Measurements from ENCODE around the gene PTPRA.

Gene PTPRA

DNA sequence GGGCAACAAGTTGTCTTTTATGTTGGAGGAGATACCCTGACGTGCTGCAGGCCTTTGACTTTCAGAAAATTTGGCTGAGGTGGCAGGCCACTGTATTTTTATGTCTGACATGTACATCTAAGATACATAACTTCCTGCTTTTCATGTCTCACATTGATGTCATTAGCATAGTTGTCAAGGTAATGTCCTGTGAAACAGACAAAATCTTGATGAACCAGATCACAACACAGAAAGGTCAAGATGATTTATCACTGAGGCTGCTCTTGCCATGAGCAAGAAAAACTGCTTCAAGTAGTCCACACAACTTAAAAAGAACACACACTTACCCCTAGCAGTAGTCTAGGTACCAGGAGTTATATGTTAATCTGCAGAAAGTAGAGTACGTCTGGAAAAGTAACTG lies 120.0 kb downstream of the PTPRA start:
- no peak overlapping the region for H2AK5ac ChIP-seq (ENCODE audit: low read depth, low read length)
- no peak overlapping the region for H3K4me2 ChIP-seq (ENCODE audit: insufficient read depth, low read length, poor library complexity, severe bottlenecking)
- H3K36me3 ChIP-seq (replicated peaks in 1 of 2; ENCODE audit: control insufficient read depth in 2 of 2, insufficient read depth in 2 of 2, low read length in 2 of 2) = peaks cover 27 to 97% of the 10 kb centered on the region in 2 donors
- no peak overlapping the region for H2BK120ac ChIP-seq (ENCODE audit: low read depth, low read length)
- no peaks in the 10 kb centered on the region for H3K9me3 ChIP-seq (replicated peaks in 1 of 2; ENCODE audit: control insufficient read depth in 2 of 2, insufficient read depth in 1 of 2, low read depth in 1 of 2, low read length in 2 of 2)
- H3K9ac ChIP-seq (ENCODE audit: low read depth, low read length, poor library complexity) = no peak overlapping the region
- H4K8ac ChIP-seq (ENCODE audit: low read depth, low read length) = no peak overlapping the region
- no peak overlapping the region for H2AFZ ChIP-seq (ENCODE audit: low read length)
- DNase-seq (ENCODE audit: low spot score) = no peak
- H2BK12ac ChIP-seq (ENCODE audit: low read length) = no peak overlapping the region
- WGBS, 2 donors (ENCODE audit: extremely low coverage in 2 of 2, insufficient read length in 2 of 2, insufficient replicate concordance in 1 of 2) = no CpG with 5 or more reads among the region's 2 CpGs
- no peaks in the 10 kb centered on the region for H3K4me1 ChIP-seq (ENCODE audit: control insufficient read depth in 2 of 2, insufficient read depth in 1 of 2, low read depth in 1 of 2, low read length in 2 of 2)
- H3K14ac ChIP-seq (ENCODE audit: low read length) = no peak overlapping the region
- no peak overlapping the region for H2BK5ac ChIP-seq (ENCODE audit: low read length)
- no peak overlapping the region for H4K91ac ChIP-seq (ENCODE audit: low read depth, low read length, poor library complexity)
- H3K4me3 ChIP-seq (ENCODE audit: low read length in 2 of 2) = no peak overlapping the region
- H3K27ac ChIP-seq (replicated peaks; ENCODE audit: low read length) = no peak overlapping the region
- H3K23ac ChIP-seq (ENCODE audit: low read depth, low read length, poor library complexity) = no peak overlapping the region
- no peak overlapping the region for H2BK15ac ChIP-seq (ENCODE audit: low read length)
- no peaks in the 10 kb centered on the region for H3K79me1 ChIP-seq (ENCODE audit: low read depth, low read length)
- no peak overlapping the region for H3K4ac ChIP-seq (ENCODE audit: low read length)
- H3K18ac ChIP-seq (ENCODE audit: low read length) = no peak overlapping the region
- no peaks in the 10 kb centered on the region for H3K27me3 ChIP-seq (ENCODE audit: control insufficient read depth in 3 of 3, insufficient read depth in 3 of 3, low read depth in 1 of 3, low read length in 3 of 3)

GRCh38 chr20:2995796-2996195 lies 122.5 kb downstream of the PTPRA start:
- H3K9me3 ChIP-seq (replicated peaks in 1 of 2; ENCODE audit: control insufficient read depth in 2 of 2, insufficient read depth in 1 of 2, low read depth in 1 of 2, low read length in 2 of 2) = no peaks in the 10 kb centered on the region
- H3K18ac ChIP-seq (ENCODE audit: low read length) = no peak overlapping the region
- no peak overlapping the region for H3K9ac ChIP-seq (ENCODE audit: low read depth, low read length, poor library complexity)
- H2BK15ac ChIP-seq (ENCODE audit: low read length) = no peak overlapping the region
- H3K27ac ChIP-seq (replicated peaks; ENCODE audit: low read length) = no peak overlapping the region
- no peak overlapping the region for H3K4me3 ChIP-seq (ENCODE audit: low read length in 2 of 2)
- H4K91ac ChIP-seq (ENCODE audit: low read depth, low read length, poor library complexity) = no peak overlapping the region
- no peak overlapping the region for H2AFZ ChIP-seq (ENCODE audit: low read length)
- WGBS, 2 donors (ENCODE audit: extremely low coverage in 2 of 2, insufficient read length in 2 of 2, insufficient replicate concordance in 1 of 2) = no CpG with 5 or more reads among the region's 2 CpGs
- H3K4ac ChIP-seq (ENCODE audit: low read length) = no peak overlapping the region
- H3K14ac ChIP-seq (ENCODE audit: low read length) = no peak overlapping the region
- no peak overlapping the region for H3K23ac ChIP-seq (ENCODE audit: low read depth, low read length, poor library complexity)
- no peak overlapping the region for H3K4me2 ChIP-seq (ENCODE audit: insufficient read depth, low read length, poor library complexity, severe bottlenecking)
- no peak overlapping the region for H2BK12ac ChIP-seq (ENCODE audit: low read length)
- DNase-seq (ENCODE audit: low spot score) = no peak
- H3K27me3 ChIP-seq (ENCODE audit: control insufficient read depth in 3 of 3, insufficient read depth in 3 of 3, low read depth in 1 of 3, low read length in 3 of 3) = no peaks in the 10 kb centered on the region
- H3K4me1 ChIP-seq (ENCODE audit: control insufficient read depth in 2 of 2, insufficient read depth in 1 of 2, low read depth in 1 of 2, low read length in 2 of 2) = no peaks in the 10 kb centered on the region
- H2BK5ac ChIP-seq (ENCODE audit: low read length) = no peak overlapping the region
- no peak overlapping the region for H2AK5ac ChIP-seq (ENCODE audit: low read depth, low read length)
- H2BK120ac ChIP-seq (ENCODE audit: low read depth, low read length) = no peak overlapping the region
- peaks cover 15 to 88% of the 10 kb centered on the region in 2 donors for H3K36me3 ChIP-seq (replicated peaks in 1 of 2; ENCODE audit: control insufficient read depth in 2 of 2, insufficient read depth in 2 of 2, low read length in 2 of 2)
- H4K8ac ChIP-seq (ENCODE audit: low read depth, low read length) = no peak overlapping the region
- H3K79me1 ChIP-seq (ENCODE audit: low read depth, low read length) = no peaks in the 10 kb centered on the region

GRCh38 chr20:2998728-2999127 lies 125.4 kb downstream of the PTPRA start:
- H2BK12ac ChIP-seq (ENCODE audit: low read length) = no peak overlapping the region
- H3K18ac ChIP-seq (ENCODE audit: low read length) = no peak overlapping the region
- no peak overlapping the region for H2AFZ ChIP-seq (ENCODE audit: low read length)
- no peaks in the 10 kb centered on the region for H3K79me1 ChIP-seq (ENCODE audit: low read depth, low read length)
- H3K4me2 ChIP-seq (ENCODE audit: insufficient read depth, low read length, poor library complexity, severe bottlenecking) = no peak overlapping the region
- no peak overlapping the region for H3K27ac ChIP-seq (replicated peaks; ENCODE audit: low read length)
- H3K4ac ChIP-seq (ENCODE audit: low read length) = no peak overlapping the region
- no peaks in the 10 kb centered on the region for H3K27me3 ChIP-seq (ENCODE audit: control insufficient read depth in 3 of 3, insufficient read depth in 3 of 3, low read depth in 1 of 3, low read length in 3 of 3)
- no peak overlapping the region for H2AK5ac ChIP-seq (ENCODE audit: low read depth, low read length)
- no peaks in the 10 kb centered on the region for H3K9me3 ChIP-seq (replicated peaks in 1 of 2; ENCODE audit: control insufficient read depth in 2 of 2, insufficient read depth in 1 of 2, low read depth in 1 of 2, low read length in 2 of 2)
- no peak overlapping the region for H2BK120ac ChIP-seq (ENCODE audit: low read depth, low read length)
- no peak overlapping the region for H4K91ac ChIP-seq (ENCODE audit: low read depth, low read length, poor library complexity)
- no peak overlapping the region for H3K9ac ChIP-seq (ENCODE audit: low read depth, low read length, poor library complexity)
- DNase-seq (ENCODE audit: low spot score) = no peak
- H3K4me3 ChIP-seq (ENCODE audit: low read length in 2 of 2) = no peak overlapping the region
- no peak overlapping the region for H2BK5ac ChIP-seq (ENCODE audit: low read length)
- no peak overlapping the region for H3K23ac ChIP-seq (ENCODE audit: low read depth, low read length, poor library complexity)
- H4K8ac ChIP-seq (ENCODE audit: low read depth, low read length) = no peak overlapping the region
- no peaks in the 10 kb centered on the region for H3K4me1 ChIP-seq (ENCODE audit: control insufficient read depth in 2 of 2, insufficient read depth in 1 of 2, low read depth in 1 of 2, low read length in 2 of 2)
- no peak overlapping the region for H3K14ac ChIP-seq (ENCODE audit: low read length)
- peaks cover 5 to 72% of the 10 kb centered on the region in 2 donors for H3K36me3 ChIP-seq (replicated peaks in 1 of 2; ENCODE audit: control insufficient read depth in 2 of 2, insufficient read depth in 2 of 2, low read length in 2 of 2)
- no peak overlapping the region for H2BK15ac ChIP-seq (ENCODE audit: low read length)

GRCh38 chr20:3000852-3001523 lies 127.7 kb downstream of the PTPRA start:
- Histone ChIP-seq H3K27ac (replicated peaks; ENCODE audit: low read length) (no peak overlapping the region), H3K4me3 (ENCODE audit: low read length in 2 of 2) (no peak overlapping the region), H3K14ac (ENCODE audit: low read length) (no peak overlapping the region), H3K18ac (ENCODE audit: low read length) (no peak overlapping the region), H2BK120ac (ENCODE audit: low read depth, low read length) (no peak overlapping the region), H3K36me3 (replicated peaks in 1 of 2; ENCODE audit: control insufficient read depth in 2 of 2, insufficient read depth in 2 of 2, low read length in 2 of 2) (peaks cover 6 to 73% of the 10 kb centered on the region in 2 donors), H3K9me3 (replicated peaks in 1 of 2; ENCODE audit: control insufficient read depth in 2 of 2, insufficient read depth in 1 of 2, low read depth in 1 of 2, low read length in 2 of 2) (no peaks in the 10 kb centered on the region), H2BK12ac (ENCODE audit: low read length) (no peak overlapping the region), H4K91ac (ENCODE audit: low read depth, low read length, poor library complexity) (no peak overlapping the region), H3K23ac (ENCODE audit: low read depth, low read length, poor library complexity) (no peak overlapping the region), H3K4me2 (ENCODE audit: insufficient read depth, low read length, poor library complexity, severe bottlenecking) (no peak overlapping the region), H4K8ac (ENCODE audit: low read depth, low read length) (no peak overlapping the region), H3K4me1 (ENCODE audit: control insufficient read depth in 2 of 2, insufficient read depth in 1 of 2, low read depth in 1 of 2, low read length in 2 of 2) (no peaks in the 10 kb centered on the region), H3K79me1 (ENCODE audit: low read depth, low read length) (no peaks in the 10 kb centered on the region), H2BK5ac (ENCODE audit: low read length) (no peak overlapping the region), H2BK15ac (ENCODE audit: low read length) (no peak overlapping the region), H3K27me3 (ENCODE audit: control insufficient read depth in 3 of 3, insufficient read depth in 3 of 3, low read depth in 1 of 3, low read length in 3 of 3) (no peaks in the 10 kb centered on the region), H2AFZ (ENCODE audit: low read length) (no peak overlapping the region), H2AK5ac (ENCODE audit: low read depth, low read length) (no peak overlapping the region), H3K4ac (ENCODE audit: low read length) (no peak overlapping the region), H3K9ac (ENCODE audit: low read depth, low read length, poor library complexity) (no peak overlapping the region)
- peak; percentile 30 for DNase-seq (ENCODE audit: low spot score)
- no CpG with 5 or more reads among the region's 7 CpGs for WGBS, 2 donors (ENCODE audit: extremely low coverage in 2 of 2, insufficient read length in 2 of 2, insufficient replicate concordance in 1 of 2)
